HCT116 (cell line): ENCODE results near the gene THRB. TPM values are rescaled to one million over a fixed set of nuclear protein-coding genes. Genes with fewer than 3 reads are reported as not detected.
A peak's percentile ranks its signal among the peaks of the same experiment; 100 is the strongest.

Experiments
- ATAC-seq: fragments of 200-7000 bp; cut with Tn5 transposase; 2 replicates; pipeline ENCODE4 v1.9.1; 2020; ENCODE audit warnings: mild to moderate bottlenecking, moderate library complexity
- BruUV-seq: library from RNA; stranded (reverse); fragments of 400-500 nt; replicated peaks from 2 replicates; lab custom pipeline; 2021; lab: Mats Ljungman, UMichigan
- CTCF ChIA-PET: fragments of 300-600 bp; sonication (Branson Sonifier 250); formaldehyde crosslinking; loops from one replicate; lab custom pipeline; 2021; ENCODE audit warnings: antibody characterized with exemption; lab: Charles Lee
- POLR2A ChIA-PET: fragments of 300-600, 350-600 bp; sonication (Branson Sonifier 250); formaldehyde crosslinking; loops from one replicate; lab custom pipeline; 2021; ENCODE audit warnings: antibody characterized with exemption; lab: Charles Lee
- RAD21 ChIA-PET, 2 experiments: fragments of 300-600 bp; sonication (Branson Sonifier 250); formaldehyde crosslinking; loops; one replicate each; lab custom pipeline; 2023; ENCODE audit warnings: low total read pairs in 2 of 2; ENCODE audit not compliant: uncharacterized antibody in 2 of 2, unreplicated experiment in 2 of 2, low non-redundant PET in 1 of 2; lab: Charles Lee
- DNase-seq: peaks from one replicate; pipeline ENCODE4 v3.0.0-alpha.2; 2010; ENCODE audit warnings: low read depth, low spot score
- H2AFZ ChIP-seq: fragments of 200-600 bp; shearing (Covaris generic), sonication (generic); 2 replicates; pipeline ENCODE4 v1.6.1; 2017; ENCODE audit warnings: low read depth, mixed run types, mixed read lengths, antibody characterized with exemption, low read length; ENCODE audit not compliant: poor library complexity, severe bottlenecking
- H3K27ac ChIP-seq: 2 replicates; pipeline ENCODE4 v1.5.1; 2012; ENCODE audit warnings: low read depth, low read length
- H3K27me3 ChIP-seq: fragments of 200-600 bp; sonication (generic); 2 replicates; pipeline ENCODE4 v1.6.1; 2016; ENCODE audit warnings: mixed run types, low read length, mixed read lengths; ENCODE audit not compliant: insufficient read depth
- H3K36me3 ChIP-seq, 2 experiments: fragments of 200-500 bp in 1 of 2; fragments of 200-600 bp in 1 of 2; sonication (Bioruptor generic) in 1 of 2; sonication (generic) in 1 of 2; 2 replicates each; pipeline versions ENCODE4 v1.5.1 to v1.6.1; 2014 to 2016; ENCODE audit warnings: low read length in 2 of 2, inconsistent platforms in 1 of 2, mixed read lengths in 1 of 2, mixed run types in 1 of 2; ENCODE audit not compliant: insufficient read depth in 2 of 2, control insufficient read depth in 1 of 2
- H3K4me1 ChIP-seq, 2 experiments: fragments of 200-600 bp in 1 of 2; sonication (generic) in 1 of 2; 2 replicates each; pipeline versions ENCODE4 v1.5.1 to v1.6.1; 2012 to 2017; ENCODE audit warnings: low read length in 2 of 2, inconsistent platforms in 1 of 2, mild to moderate bottlenecking in 1 of 2, mixed read lengths in 1 of 2, mixed run types in 1 of 2, moderate library complexity in 1 of 2; ENCODE audit not compliant: insufficient read depth in 2 of 2, control insufficient read depth in 1 of 2
- H3K4me2 ChIP-seq: fragments of 200-600 bp; sonication (generic); 2 replicates; pipeline ENCODE4 v1.6.1; 2017; ENCODE audit warnings: mixed run types, low read length, mixed read lengths
- H3K4me3 ChIP-seq, 2 experiments: fragments of 200-600 bp in 1 of 2; sonication (generic) in 1 of 2; replicated peaks in 1 of 2; 2 replicates each; pipeline ENCODE4 v1.5.1; 2011 to 2016; ENCODE audit warnings: low read length in 2 of 2, control low read depth in 1 of 2, low read depth in 1 of 2, mild to moderate bottlenecking in 1 of 2, mixed read lengths in 1 of 2, mixed run types in 1 of 2
- H3K79me2 ChIP-seq: fragments of 200-600 bp; sonication (generic); 2 replicates; pipeline ENCODE4 v1.6.1; 2017; ENCODE audit warnings: mild to moderate bottlenecking, mixed run types, low read length, moderate library complexity, mixed read lengths; ENCODE audit not compliant: insufficient read depth
- H3K9ac ChIP-seq: fragments of 200-600 bp; sonication (generic); 2 replicates; pipeline ENCODE4 v1.6.1; 2016; ENCODE audit warnings: low read length, mixed read lengths
- H3K9me2 ChIP-seq: fragments of 200-600 bp; sonication (generic), shearing (Covaris generic); 2 replicates; pipeline ENCODE4 v1.6.1; 2017; ENCODE audit warnings: mixed run types, mild to moderate bottlenecking, moderate library complexity; ENCODE audit not compliant: insufficient read depth
- H3K9me3 ChIP-seq, 2 experiments: fragments of 200-500 bp in 1 of 2; fragments of 200-600 bp in 1 of 2; sonication (Bioruptor generic) in 1 of 2; sonication (generic) in 1 of 2; 2 replicates each; pipeline ENCODE4 v1.6.1; 2014 to 2017; ENCODE audit warnings: low read length in 2 of 2, mixed read lengths in 2 of 2, inconsistent platforms in 1 of 2, low read depth in 1 of 2, mild to moderate bottlenecking in 1 of 2, mixed run types in 1 of 2, moderate library complexity in 1 of 2; ENCODE audit not compliant: control insufficient read depth in 1 of 2, insufficient read depth in 1 of 2
- H4K20me1 ChIP-seq: fragments of 200-600 bp; sonication (generic), shearing (Covaris generic); 2 replicates; pipeline ENCODE4 v1.6.1; 2017; ENCODE audit warnings: mixed run types, mild to moderate bottlenecking, moderate library complexity; ENCODE audit not compliant: insufficient read depth
- CBX3 ChIP-seq: IDR thresholded peaks from 2 replicates; pipeline ENCODE4 v1.6.1; 2012; ENCODE audit warnings: low read depth
- CEBPB ChIP-seq: IDR thresholded peaks from 2 replicates; pipeline ENCODE4 v1.6.1; 2012; ENCODE audit warnings: low read depth
- CTCF ChIP-seq, 3 experiments: fragments of 200-600 bp in 1 of 3; sonication (generic) in 1 of 3; IDR thresholded peaks in 2 of 3; conservative IDR thresholded peaks in 1 of 3; 2 replicates each; pipeline ENCODE4 v1.5.1; 2012 to 2017; ENCODE audit warnings: low read depth in 2 of 3, low read length in 2 of 3, antibody characterized with exemption in 1 of 3, borderline replicate concordance in 1 of 3, control low read depth in 1 of 3, mild to moderate bottlenecking in 1 of 3, mixed read lengths in 1 of 3, mixed run types in 1 of 3, moderate library complexity in 1 of 3; ENCODE audit not compliant: insufficient read depth in 1 of 3
- EGR1 ChIP-seq: IDR thresholded peaks from 2 replicates; pipeline ENCODE4 v1.6.1; 2012; ENCODE audit warnings: low read depth
- ELF1 ChIP-seq: IDR thresholded peaks from 2 replicates; pipeline ENCODE4 v1.6.1; 2012; ENCODE audit warnings: low read depth, borderline replicate concordance
- EZH2 ChIP-seq: fragments of 200-600 bp; sonication (generic); IDR thresholded peaks from 2 replicates; pipeline ENCODE4 v1.6.1; 2017; ENCODE audit warnings: antibody characterized with exemption, mixed run types
- EZH2phosphoT487 ChIP-seq: fragments of 200-600 bp; IDR thresholded peaks from 2 replicates; pipeline ENCODE4 v1.6.1; 2018; ENCODE audit warnings: antibody characterized with exemption, borderline replicate concordance
- FOSL1 ChIP-seq: IDR thresholded peaks from 2 replicates; pipeline ENCODE4 v1.6.1; 2012; ENCODE audit warnings: low read depth
- JUND ChIP-seq: IDR thresholded peaks from 2 replicates; pipeline ENCODE4 v1.6.1; 2012
- POLR2A ChIP-seq: IDR thresholded peaks from 2 replicates; pipeline ENCODE4 v1.7.0; 2011; ENCODE audit warnings: borderline replicate concordance; ENCODE audit not compliant: insufficient read depth, insufficient read length; ENCODE audit errors: extremely low read depth
- RAD21 ChIP-seq: IDR thresholded peaks from 2 replicates; pipeline ENCODE4 v1.6.1; 2012; ENCODE audit warnings: low read depth, mild to moderate bottlenecking
- SRF ChIP-seq: IDR thresholded peaks from 2 replicates; pipeline ENCODE4 v1.6.1; 2012; ENCODE audit warnings: low read depth
- TCF7L2 ChIP-seq: IDR thresholded peaks from 2 replicates; pipeline ENCODE4 v1.7.0; 2011; ENCODE audit warnings: borderline replicate concordance, inconsistent platforms; ENCODE audit not compliant: insufficient read depth, insufficient read length; ENCODE audit errors: extremely low read depth
- YY1 ChIP-seq: IDR thresholded peaks from 2 replicates; pipeline ENCODE4 v1.6.1; 2011; ENCODE audit warnings: low read length, low read depth, moderate library complexity, mild to moderate bottlenecking; ENCODE audit not compliant: insufficient replicate concordance; ENCODE audit errors: extremely low read depth
- ZFX ChIP-seq: fragments of 450-650 bp; IDR thresholded peaks from 2 replicates; pipeline ENCODE4 v1.6.1; 2017
- intact Hi-C: fragments of 100-400 bp; cut with micrococcal nuclease; formaldehyde crosslinking; loops from 2 replicates; pipeline ENCODE4 v1.10.0; 2022
- total RNA-seq: library from RNA; stranded (reverse); gene quantifications from one replicate; pipeline ENCODE4 v1.2.1, GENCODE V29; 2021; ENCODE audit not compliant: unreplicated experiment
- TF ChIP-seq, protein P1 (sequence below): IDR thresholded peaks from 2 replicates; pipeline ENCODE4 v1.6.1; 2012; ENCODE audit warnings: low read depth
- TF ChIP-seq, protein P2 (sequence below): IDR thresholded peaks from 2 replicates; pipeline ENCODE4 v1.6.1; 2012
- TF ChIP-seq, protein P3 (sequence below): IDR thresholded peaks from 2 replicates; pipeline ENCODE4 v1.6.1; 2011; ENCODE audit warnings: mild to moderate bottlenecking, low read length, moderate library complexity; ENCODE audit not compliant: insufficient replicate concordance; ENCODE audit errors: extremely low read depth

The THRB gene
- total RNA-seq, 1 experiment from 2014 or later, result 2.5 TPM

GRCh38 chr3:24496529-24497482 is 2.2 kb upstream of the THRB start:
- no peaks in the 10 kb centered on the region for H3K36me3 ChIP-seq
- H3K4me2 ChIP-seq, result peak overlapping the region; percentile 97
- no peaks in the 10 kb centered on the region for H3K79me2 ChIP-seq
- H3K9ac ChIP-seq, result no peak overlapping the region
- no TSS peak for BruUV-seq
- DNase-seq (peak; percentile 68), ATAC-seq (peak; percentile 33)
- H3K9me2 ChIP-seq, result no peaks in the 10 kb centered on the region
- ChIA-PET POLR2A (interaction anchor here (1.2 kb wide), 2 partner anchors 9 to 580 kb away, joined by 3 to 4 read pairs; partner anchors contain the start of genes NKIRAS1 and RPL15), RAD21 (no interaction called here), CTCF (interaction anchor here (0.8 to 1.7 kb wide), 19 partner anchors 9 to 497 kb away, joined by 3 to 11 read pairs (median 4); no protein-coding TSS in a partner anchor)
- intact Hi-C loops, result loop anchor here (1.0 kb wide), 2 partner anchors 233 to 498 kb away; no protein-coding TSS in a partner anchor
- no peaks in the 10 kb centered on the region; the same call in 1 of the 2 replicates for H3K27me3 ChIP-seq
- H4K20me1 ChIP-seq, result no peaks in the 10 kb centered on the region
- no peaks in the 10 kb centered on the region for H3K9me3 ChIP-seq
- peaks cover 8 to 26% of the 10 kb centered on the region in 2 experiments; a peak in 3 of 4 replicates for H3K4me1 ChIP-seq
- no peak overlapping the region for H3K27ac ChIP-seq
- H2AFZ ChIP-seq, result peak overlapping the region; percentile 99
- H3K4me3 ChIP-seq, result no peak overlapping the region
- no peak for TF ChIP-seq JUND
- no peak for TF ChIP-seq EZH2phosphoT487
- TF ChIP-seq ELF1, result no peak
- peak; percentile 59; the same call in 1 of the 2 replicates for TF ChIP-seq ZFX
- TF ChIP-seq, protein P1, sequence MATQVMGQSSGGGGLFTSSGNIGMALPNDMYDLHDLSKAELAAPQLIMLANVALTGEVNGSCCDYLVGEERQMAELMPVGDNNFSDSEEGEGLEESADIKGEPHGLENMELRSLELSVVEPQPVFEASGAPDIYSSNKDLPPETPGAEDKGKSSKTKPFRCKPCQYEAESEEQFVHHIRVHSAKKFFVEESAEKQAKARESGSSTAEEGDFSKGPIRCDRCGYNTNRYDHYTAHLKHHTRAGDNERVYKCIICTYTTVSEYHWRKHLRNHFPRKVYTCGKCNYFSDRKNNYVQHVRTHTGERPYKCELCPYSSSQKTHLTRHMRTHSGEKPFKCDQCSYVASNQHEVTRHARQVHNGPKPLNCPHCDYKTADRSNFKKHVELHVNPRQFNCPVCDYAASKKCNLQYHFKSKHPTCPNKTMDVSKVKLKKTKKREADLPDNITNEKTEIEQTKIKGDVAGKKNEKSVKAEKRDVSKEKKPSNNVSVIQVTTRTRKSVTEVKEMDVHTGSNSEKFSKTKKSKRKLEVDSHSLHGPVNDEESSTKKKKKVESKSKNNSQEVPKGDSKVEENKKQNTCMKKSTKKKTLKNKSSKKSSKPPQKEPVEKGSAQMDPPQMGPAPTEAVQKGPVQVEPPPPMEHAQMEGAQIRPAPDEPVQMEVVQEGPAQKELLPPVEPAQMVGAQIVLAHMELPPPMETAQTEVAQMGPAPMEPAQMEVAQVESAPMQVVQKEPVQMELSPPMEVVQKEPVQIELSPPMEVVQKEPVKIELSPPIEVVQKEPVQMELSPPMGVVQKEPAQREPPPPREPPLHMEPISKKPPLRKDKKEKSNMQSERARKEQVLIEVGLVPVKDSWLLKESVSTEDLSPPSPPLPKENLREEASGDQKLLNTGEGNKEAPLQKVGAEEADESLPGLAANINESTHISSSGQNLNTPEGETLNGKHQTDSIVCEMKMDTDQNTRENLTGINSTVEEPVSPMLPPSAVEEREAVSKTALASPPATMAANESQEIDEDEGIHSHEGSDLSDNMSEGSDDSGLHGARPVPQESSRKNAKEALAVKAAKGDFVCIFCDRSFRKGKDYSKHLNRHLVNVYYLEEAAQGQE, result no peak
- TF ChIP-seq POLR2A, result no peak
- TF ChIP-seq, protein P2, sequence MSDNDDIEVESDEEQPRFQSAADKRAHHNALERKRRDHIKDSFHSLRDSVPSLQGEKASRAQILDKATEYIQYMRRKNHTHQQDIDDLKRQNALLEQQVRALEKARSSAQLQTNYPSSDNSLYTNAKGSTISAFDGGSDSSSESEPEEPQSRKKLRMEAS, result no peak; the same call in 1 of the 2 replicates
- TF ChIP-seq EGR1, result no peak
- peak; percentile 49 for TF ChIP-seq RAD21
- peak; percentile 46 for TF ChIP-seq YY1
- TF ChIP-seq TCF7L2, result no peak
- peak; percentile 55 to 83 (median 70); a peak in 5 of 6 replicates for TF ChIP-seq CTCF (IDR thresholded peaks at IDR 0.05 in 2 of 3, conservative IDR thresholded peaks at IDR 0.05 in 1 of 3; ENCODE audit: borderline replicate concordance in 1 of 3, insufficient read depth in 1 of 3, low read depth in 2 of 3, low read length in 2 of 3)
- TF ChIP-seq SRF, result no peak
- TF ChIP-seq CEBPB, result no peak
- TF ChIP-seq EZH2, result no peak
- TF ChIP-seq, protein P3, sequence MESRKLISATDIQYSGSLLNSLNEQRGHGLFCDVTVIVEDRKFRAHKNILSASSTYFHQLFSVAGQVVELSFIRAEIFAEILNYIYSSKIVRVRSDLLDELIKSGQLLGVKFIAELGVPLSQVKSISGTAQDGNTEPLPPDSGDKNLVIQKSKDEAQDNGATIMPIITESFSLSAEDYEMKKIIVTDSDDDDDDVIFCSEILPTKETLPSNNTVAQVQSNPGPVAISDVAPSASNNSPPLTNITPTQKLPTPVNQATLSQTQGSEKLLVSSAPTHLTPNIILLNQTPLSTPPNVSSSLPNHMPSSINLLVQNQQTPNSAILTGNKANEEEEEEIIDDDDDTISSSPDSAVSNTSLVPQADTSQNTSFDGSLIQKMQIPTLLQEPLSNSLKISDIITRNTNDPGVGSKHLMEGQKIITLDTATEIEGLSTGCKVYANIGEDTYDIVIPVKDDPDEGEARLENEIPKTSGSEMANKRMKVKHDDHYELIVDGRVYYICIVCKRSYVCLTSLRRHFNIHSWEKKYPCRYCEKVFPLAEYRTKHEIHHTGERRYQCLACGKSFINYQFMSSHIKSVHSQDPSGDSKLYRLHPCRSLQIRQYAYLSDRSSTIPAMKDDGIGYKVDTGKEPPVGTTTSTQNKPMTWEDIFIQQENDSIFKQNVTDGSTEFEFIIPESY, result no peak
- no peak for TF ChIP-seq FOSL1
- no peak for TF ChIP-seq CBX3
